SJSA1 (cell line): ENCODE results near the gene AADACL4. TPM values are rescaled to one million over a fixed set of nuclear protein-coding genes. Genes with fewer than 3 reads are reported as not detected.
"Not testable (repeated sequence)": the region's sequence is repeated elsewhere in the genome, so short reads cannot be mapped to it uniquely, and the experiment has no call there.

Experiments used
- DNase-seq, 2 experiments: peaks; one replicate each; pipeline ENCODE4 v3.0.0-alpha.2; 2015 to 2020; ENCODE audit warnings: low spot score in 2 of 2, low read depth in 1 of 2
- H3K27ac ChIP-seq: fragments of 250-450 bp; sonication (Bioruptor Pico); 2 replicates; pipeline ENCODE4 v1.5.1; 2020; ENCODE audit warnings: mild to moderate bottlenecking, moderate library complexity
- H3K27me3 ChIP-seq: fragments of 250-450 bp; sonication (Bioruptor Pico); replicated peaks from 2 replicates; pipeline ENCODE4 v1.5.1; 2020; ENCODE audit warnings: mild to moderate bottlenecking, moderate library complexity
- H3K36me3 ChIP-seq: fragments of 250-450 bp; sonication (Bioruptor Pico); 2 replicates; pipeline ENCODE4 v1.5.1; 2020; ENCODE audit warnings: mild to moderate bottlenecking
- H3K4me1 ChIP-seq: fragments of 250-450 bp; sonication (Bioruptor Pico); replicated peaks from 2 replicates; pipeline ENCODE4 v1.6.1; 2021; ENCODE audit warnings: mild to moderate bottlenecking
- H3K4me3 ChIP-seq: fragments of 250-450 bp; sonication (Bioruptor Pico); 2 replicates; pipeline ENCODE4 v1.5.1; 2020; ENCODE audit warnings: mild to moderate bottlenecking
- H3K9me3 ChIP-seq: fragments of 250-450 bp; sonication (Bioruptor Pico); replicated peaks from 2 replicates; pipeline ENCODE4 v1.5.1; 2020; ENCODE audit warnings: mild to moderate bottlenecking
- total RNA-seq: library from RNA; depleted of rRNA; stranded (reverse); fragments of >200 nt; shearing (Covaris generic); gene quantifications from 2 replicates; pipeline ENCODE4 v1.2.3, GENCODE V29; 2014

AADACL4 gene
- total RNA-seq, 1 experiment from 2014 or later = not detected

GRCh38 chr1:12648741-12649140 lies 4.9 kb downstream of the AADACL4 start:
- no peak for DNase-seq

GRCh38 chr1:12649971-12650421 lies 6.1 kb downstream of the AADACL4 start:
- Histone ChIP-seq H3K27me3 (no peaks in the 10 kb centered on the region), H3K4me3 (no peak overlapping the region), H3K4me1 (no peaks in the 10 kb centered on the region), H3K27ac (no peak overlapping the region), H3K36me3 (no peaks in the 10 kb centered on the region), H3K9me3 (no peaks in the 10 kb centered on the region)
- DNase-seq = no peak

More at GRCh38 chr1:12648741-12649140, 4.9 kb downstream of the AADACL4 start:
- no peaks in the 10 kb centered on the region for H3K36me3 ChIP-seq
- no peaks in the 10 kb centered on the region for H3K4me1 ChIP-seq
- H3K27me3 ChIP-seq = no peaks in the 10 kb centered on the region
- no peaks in the 10 kb centered on the region for H3K9me3 ChIP-seq
- H3K4me3 ChIP-seq = no peak overlapping the region
- no peak overlapping the region for H3K27ac ChIP-seq

- Histone ChIP-seq H3K4me3 (no peak overlapping the region), H3K27ac (no peak overlapping the region), H3K4me1 (no peaks in the 10 kb centered on the region), H3K9me3 (no peaks in the 10 kb centered on the region), H3K27me3 (no peaks in the 10 kb centered on the region), H3K36me3 (no peaks in the 10 kb centered on the region)
- DNase-seq = no peak
Measured at GRCh38 chr1:12654004-12654567, 10.2 kb downstream of the AADACL4 start.

GRCh38 chr1:12654657-12655056 lies 10.8 kb downstream of the AADACL4 start:
- Histone ChIP-seq H3K36me3 (no peaks in the 10 kb centered on the region), H3K27me3 (no peaks in the 10 kb centered on the region), H3K9me3 (no peaks in the 10 kb centered on the region), H3K4me1 (no peaks in the 10 kb centered on the region), H3K4me3 (no peak overlapping the region), H3K27ac (no peak overlapping the region)
- no peak for DNase-seq

- no peaks in the 10 kb centered on the region for H3K27me3 ChIP-seq
- no peaks in the 10 kb centered on the region for H3K4me1 ChIP-seq
- DNase-seq = no peak
- H3K9me3 ChIP-seq = no peaks in the 10 kb centered on the region
- H3K36me3 ChIP-seq = no peaks in the 10 kb centered on the region
- no peak overlapping the region for H3K4me3 ChIP-seq
- H3K27ac ChIP-seq = no peak overlapping the region
Measured at GRCh38 chr1:12656575-12656974, 12.7 kb downstream of the AADACL4 start.

- DNase-seq = no peak
- Histone ChIP-seq H3K27me3 (no peaks in the 10 kb centered on the region), H3K27ac (no peak overlapping the region), H3K36me3 (no peaks in the 10 kb centered on the region), H3K4me3 (no peak overlapping the region), H3K4me1 (no peaks in the 10 kb centered on the region), H3K9me3 (no peaks in the 10 kb centered on the region)
Measured at GRCh38 chr1:12657060-12657884, 13.4 kb downstream of the AADACL4 start.

GRCh38 chr1:12657885-12658512 lies 14.1 kb downstream of the AADACL4 start:
- not testable (repeated sequence) for H3K4me3 ChIP-seq, H3K27ac ChIP-seq, DNase-seq, H3K27me3 ChIP-seq, H3K9me3 ChIP-seq, H3K4me1 ChIP-seq, H3K36me3 ChIP-seq

- Histone ChIP-seq H3K9me3 (no peaks in the 10 kb centered on the region), H3K36me3 (no peaks in the 10 kb centered on the region), H3K4me1 (no peaks in the 10 kb centered on the region), H3K27me3 (no peaks in the 10 kb centered on the region), H3K4me3 (no peak overlapping the region), H3K27ac (no peak overlapping the region)
- peak; percentile 65 to 79 for DNase-seq
Measured at GRCh38 chr1:12658531-12659453, 14.9 kb downstream of the AADACL4 start.

GRCh38 chr1:12661606-12662219 lies 17.8 kb downstream of the AADACL4 start:
- Histone ChIP-seq H3K36me3 (no peaks in the 10 kb centered on the region), H3K9me3 (no peaks in the 10 kb centered on the region), H3K27ac (no peak overlapping the region), H3K27me3 (no peaks in the 10 kb centered on the region), H3K4me1 (no peaks in the 10 kb centered on the region), H3K4me3 (no peak overlapping the region)
- no peak for DNase-seq

- DNase-seq = no peak
- Histone ChIP-seq H3K4me1 (no peaks in the 10 kb centered on the region), H3K36me3 (no peaks in the 10 kb centered on the region), H3K27ac (no peak overlapping the region), H3K4me3 (no peak overlapping the region), H3K27me3 (no peaks in the 10 kb centered on the region), H3K9me3 (no peaks in the 10 kb centered on the region)
Measured at GRCh38 chr1:12662556-12662955, 18.7 kb downstream of the AADACL4 start.

- Histone ChIP-seq H3K27me3 (no peaks in the 10 kb centered on the region), H3K9me3 (0 out of 2 replicates have a peak, but pooled peaks cover 3% of the 10 kb centered on the region), H3K4me3 (no peak overlapping the region), H3K36me3 (no peaks in the 10 kb centered on the region), H3K27ac (no peak overlapping the region), H3K4me1 (no peaks in the 10 kb centered on the region)
- no peak for DNase-seq
Measured at GRCh38 chr1:12665511-12665910, 21.6 kb downstream of the AADACL4 start.

GRCh38 chr1:12666141-12666735 lies 22.4 kb downstream of the AADACL4 start:
- DNase-seq = no peak
- no peaks in the 10 kb centered on the region; the same call in 1 of the 2 replicates for H3K27me3 ChIP-seq
- no peak overlapping the region for H3K4me3 ChIP-seq
- no peaks in the 10 kb centered on the region for H3K36me3 ChIP-seq
- H3K27ac ChIP-seq = no peak overlapping the region
- no peaks in the 10 kb centered on the region for H3K4me1 ChIP-seq
- 0 out of 2 replicates have a peak, but pooled peaks cover 3% of the 10 kb centered on the region for H3K9me3 ChIP-seq
